ENCODE data around the gene TMEM108. TPM values are rescaled to one million over a fixed set of nuclear protein-coding genes. Genes with fewer than 3 reads are reported as not detected.

The TMEM108 gene
- polyA plus RNA-seq, 1 of the 3 experiments (the other 2 are of a cell fraction): 8.6 TPM

DNA sequence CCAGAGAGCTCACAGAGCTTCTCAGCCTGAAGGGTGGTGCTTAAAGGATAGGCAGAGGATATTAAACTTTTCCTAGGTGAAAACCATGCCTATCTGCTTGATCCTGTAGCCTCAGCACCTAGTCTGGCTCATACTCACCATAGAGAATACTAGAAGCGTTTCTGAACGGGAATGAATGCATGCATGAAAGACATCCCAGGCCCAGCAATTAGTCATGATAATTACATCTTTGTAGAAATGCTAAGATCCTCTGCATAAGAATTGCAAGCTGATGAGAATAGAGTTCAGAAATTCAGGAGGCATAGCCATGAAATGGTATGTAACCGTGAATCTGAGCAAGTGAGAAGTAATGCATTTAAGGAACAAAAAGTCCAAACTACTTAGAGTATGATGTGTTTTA lies 5.9 kb upstream of the TMEM108 start:
- no peak overlapping the region for H3K27ac ChIP-seq (ENCODE audit: low read depth in 2 of 2, low read length in 1 of 2)
- H3K9me2 ChIP-seq: no peaks in the 10 kb centered on the region
- H3K36me3 ChIP-seq (replicated peaks in 1 of 2; ENCODE audit: control insufficient read depth in 1 of 2, insufficient read depth in 2 of 2, low read length in 1 of 2): no peaks in the 10 kb centered on the region
- no peak overlapping the region for H3K9ac ChIP-seq
- H4K20me1 ChIP-seq (ENCODE audit: insufficient read depth): no peaks in the 10 kb centered on the region
- DNase-seq: no peak
- ChIA-PET POLR2A (no interaction called here), CTCF (interaction anchor here (1.2 to 1.7 kb wide), 5 partner anchors 9 to 390 kb away, joined by 3 to 6 read pairs (median 3); no protein-coding TSS in a partner anchor)
- 76% methylated on average over 3 of the region's 3 CpGs for WGBS (ENCODE audit: low lambda C conversion rate)
- TF ChIP-seq RXRA (IDR thresholded peaks at IDR 0.05; ENCODE audit: borderline replicate concordance, low read depth) (no peak), NRF1 (IDR thresholded peaks at IDR 0.05; ENCODE audit: low read depth, low read length) (no peak), RFX5 (IDR thresholded peaks at IDR 0.05; ENCODE audit: low read length) (no peak), EP300 (IDR thresholded peaks at IDR 0.05; ENCODE audit: borderline replicate concordance in 1 of 2, low read depth in 1 of 2, low read length in 1 of 2) (no peak), TEAD4 (IDR thresholded peaks at IDR 0.05; ENCODE audit: borderline replicate concordance, insufficient read depth) (no peak), FOSL2 (IDR thresholded peaks at IDR 0.05; ENCODE audit: borderline replicate concordance, low read depth) (no peak), EZH2phosphoT487 (IDR thresholded peaks at IDR 0.05; ENCODE audit: borderline replicate concordance, low read depth) (no peak), CHD2 (IDR thresholded peaks at IDR 0.05; ENCODE audit: low read length, partially characterized antibody) (no peak), RAD21 (IDR thresholded peaks at IDR 0.05; ENCODE audit: low read length) (no peak), MXI1 (IDR thresholded peaks at IDR 0.05; ENCODE audit: low read depth, low read length) (no peak), MEF2A (IDR thresholded peaks at IDR 0.05; ENCODE audit: borderline replicate concordance, low read depth) (no peak), RCOR1 (IDR thresholded peaks at IDR 0.05; ENCODE audit: low read length) (no peak)
- TF ChIP-seq, protein P1, sequence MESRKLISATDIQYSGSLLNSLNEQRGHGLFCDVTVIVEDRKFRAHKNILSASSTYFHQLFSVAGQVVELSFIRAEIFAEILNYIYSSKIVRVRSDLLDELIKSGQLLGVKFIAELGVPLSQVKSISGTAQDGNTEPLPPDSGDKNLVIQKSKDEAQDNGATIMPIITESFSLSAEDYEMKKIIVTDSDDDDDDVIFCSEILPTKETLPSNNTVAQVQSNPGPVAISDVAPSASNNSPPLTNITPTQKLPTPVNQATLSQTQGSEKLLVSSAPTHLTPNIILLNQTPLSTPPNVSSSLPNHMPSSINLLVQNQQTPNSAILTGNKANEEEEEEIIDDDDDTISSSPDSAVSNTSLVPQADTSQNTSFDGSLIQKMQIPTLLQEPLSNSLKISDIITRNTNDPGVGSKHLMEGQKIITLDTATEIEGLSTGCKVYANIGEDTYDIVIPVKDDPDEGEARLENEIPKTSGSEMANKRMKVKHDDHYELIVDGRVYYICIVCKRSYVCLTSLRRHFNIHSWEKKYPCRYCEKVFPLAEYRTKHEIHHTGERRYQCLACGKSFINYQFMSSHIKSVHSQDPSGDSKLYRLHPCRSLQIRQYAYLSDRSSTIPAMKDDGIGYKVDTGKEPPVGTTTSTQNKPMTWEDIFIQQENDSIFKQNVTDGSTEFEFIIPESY (IDR thresholded peaks at IDR 0.05; ENCODE audit: borderline replicate concordance, low read depth): no peak
- TF ChIP-seq, protein P2, sequence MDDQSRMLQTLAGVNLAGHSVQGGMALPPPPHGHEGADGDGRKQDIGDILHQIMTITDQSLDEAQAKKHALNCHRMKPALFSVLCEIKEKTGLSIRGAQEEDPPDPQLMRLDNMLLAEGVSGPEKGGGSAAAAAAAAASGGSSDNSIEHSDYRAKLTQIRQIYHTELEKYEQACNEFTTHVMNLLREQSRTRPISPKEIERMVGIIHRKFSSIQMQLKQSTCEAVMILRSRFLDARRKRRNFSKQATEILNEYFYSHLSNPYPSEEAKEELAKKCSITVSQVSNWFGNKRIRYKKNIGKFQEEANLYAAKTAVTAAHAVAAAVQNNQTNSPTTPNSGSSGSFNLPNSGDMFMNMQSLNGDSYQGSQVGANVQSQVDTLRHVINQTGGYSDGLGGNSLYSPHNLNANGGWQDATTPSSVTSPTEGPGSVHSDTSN (IDR thresholded peaks at IDR 0.05): no peak
- TF ChIP-seq, protein P3, sequence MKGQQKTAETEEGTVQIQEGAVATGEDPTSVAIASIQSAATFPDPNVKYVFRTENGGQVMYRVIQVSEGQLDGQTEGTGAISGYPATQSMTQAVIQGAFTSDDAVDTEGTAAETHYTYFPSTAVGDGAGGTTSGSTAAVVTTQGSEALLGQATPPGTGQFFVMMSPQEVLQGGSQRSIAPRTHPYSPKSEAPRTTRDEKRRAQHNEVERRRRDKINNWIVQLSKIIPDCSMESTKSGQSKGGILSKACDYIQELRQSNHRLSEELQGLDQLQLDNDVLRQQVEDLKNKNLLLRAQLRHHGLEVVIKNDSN (IDR thresholded peaks at IDR 0.05; ENCODE audit: borderline replicate concordance, low read depth): no peak
- TF ChIP-seq, protein P4, sequence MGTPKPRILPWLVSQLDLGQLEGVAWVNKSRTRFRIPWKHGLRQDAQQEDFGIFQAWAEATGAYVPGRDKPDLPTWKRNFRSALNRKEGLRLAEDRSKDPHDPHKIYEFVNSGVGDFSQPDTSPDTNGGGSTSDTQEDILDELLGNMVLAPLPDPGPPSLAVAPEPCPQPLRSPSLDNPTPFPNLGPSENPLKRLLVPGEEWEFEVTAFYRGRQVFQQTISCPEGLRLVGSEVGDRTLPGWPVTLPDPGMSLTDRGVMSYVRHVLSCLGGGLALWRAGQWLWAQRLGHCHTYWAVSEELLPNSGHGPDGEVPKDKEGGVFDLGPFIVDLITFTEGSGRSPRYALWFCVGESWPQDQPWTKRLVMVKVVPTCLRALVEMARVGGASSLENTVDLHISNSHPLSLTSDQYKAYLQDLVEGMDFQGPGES (IDR thresholded peaks at IDR 0.05; ENCODE audit: low read depth, low read length): no peak
- no peaks in the 10 kb centered on the region for H3F3A ChIP-seq (replicated peaks; ENCODE audit: insufficient read depth)
- peaks cover 2% of the 10 kb centered on the region; the same call in 1 of the 2 replicates for H3K27me3 ChIP-seq (ENCODE audit: insufficient read depth)
- no peaks in the 10 kb centered on the region for H3K9me3 ChIP-seq
- H3K4me3 ChIP-seq (ENCODE audit: low read depth in 2 of 2, low read length in 1 of 2): no peak overlapping the region
- no peaks in the 10 kb centered on the region for H3K79me2 ChIP-seq (ENCODE audit: insufficient read depth)
- no peak overlapping the region for H3K4me2 ChIP-seq
- peaks cover 0 to under 1% of the 10 kb centered on the region in 2 experiments; a peak in 1 of 4 replicates for H3K4me1 ChIP-seq (ENCODE audit: control insufficient read depth in 1 of 2, insufficient read depth in 2 of 2, low read depth in 1 of 2, low read length in 1 of 2)
- no peak overlapping the region for H2AFZ ChIP-seq (ENCODE audit: low read depth)

All from SK-N-SH (cell line).